Urothelium cell line (cell line): ENCODE data around the gene LRBA.

Experiments
- DNase-seq: peaks from one replicate; pipeline ENCODE4 v3.0.0; 2011; ENCODE audit warnings: low spot score, mixed read lengths
- FAIRE-seq: peaks from 2 replicates; lab custom pipeline; 2011; peaks lifted over from hg19 to GRCh38; lab: Jason Lieb, UNC

LRBA gene

DNA sequence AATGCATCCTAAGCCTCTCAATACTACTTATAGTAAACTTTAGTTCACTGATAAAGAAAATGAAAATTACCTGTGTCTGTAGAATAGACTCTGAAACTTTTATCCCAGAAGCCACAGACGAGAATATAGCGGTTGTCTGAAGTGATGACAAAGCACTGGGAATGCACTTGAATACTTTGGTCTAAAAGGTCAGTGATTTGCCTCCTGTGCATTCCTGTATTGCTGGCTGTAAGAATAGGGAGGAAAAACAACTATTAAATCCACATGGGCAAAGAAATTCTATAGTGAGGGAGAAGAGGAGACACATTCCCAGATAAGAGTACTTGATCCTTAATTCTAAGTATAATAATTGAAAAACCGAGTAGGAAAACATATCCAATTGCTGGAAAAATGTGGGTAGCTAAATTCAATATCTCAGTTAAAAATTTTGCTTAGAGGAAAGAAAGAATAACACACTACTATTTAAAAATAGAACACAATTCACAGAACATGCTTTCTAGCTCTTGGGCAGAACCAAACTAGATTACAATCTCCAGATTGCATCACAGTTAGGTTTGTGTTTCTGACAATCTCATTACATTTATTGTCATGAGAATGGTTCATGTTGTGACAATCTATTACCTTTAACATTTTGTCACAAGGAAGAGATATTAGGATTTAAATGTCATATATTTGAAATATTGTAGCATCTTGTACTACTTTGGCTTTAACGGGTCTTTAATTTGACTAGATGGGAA, 704.8 kb downstream of the LRBA start:
- peak; percentile 61 for FAIRE-seq
- no peak for DNase-seq

DNA sequence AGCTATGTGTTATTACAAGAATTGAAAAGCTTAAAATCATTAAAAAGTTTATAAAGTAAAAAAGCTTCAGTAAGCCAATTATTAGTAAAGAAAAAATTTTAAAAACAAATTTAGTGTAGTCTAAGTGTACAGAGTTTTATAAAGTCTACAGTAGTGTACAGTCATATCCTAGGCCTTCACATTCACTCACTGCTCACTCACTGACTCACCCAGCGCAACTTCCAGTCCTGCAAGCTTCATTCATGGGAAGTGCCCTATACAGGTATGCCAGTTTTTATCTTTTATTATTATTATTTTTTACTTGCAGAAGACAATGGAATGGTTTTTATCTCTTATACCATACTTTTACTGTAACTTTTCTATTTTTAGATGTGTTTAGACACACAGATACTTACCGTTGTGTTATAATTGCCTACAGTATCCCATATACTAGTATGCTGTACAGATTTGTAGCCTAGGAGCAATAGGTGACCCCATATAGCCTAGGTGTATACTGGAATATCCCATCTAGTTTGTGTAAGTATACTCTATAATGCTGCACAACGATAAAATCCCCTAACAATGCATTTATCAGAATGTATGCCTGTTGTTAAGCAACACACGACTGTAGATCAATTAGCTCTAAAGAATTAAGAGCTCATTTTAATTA, 706.1 kb downstream of the LRBA start:
- DNase-seq (no peak), FAIRE-seq (peak; percentile 56)

- DNase-seq = no peak
- FAIRE-seq = no peak
These were observed 708.4 kb downstream of the LRBA start for GRCh38 chr4:150306719-150307118.

DNA sequence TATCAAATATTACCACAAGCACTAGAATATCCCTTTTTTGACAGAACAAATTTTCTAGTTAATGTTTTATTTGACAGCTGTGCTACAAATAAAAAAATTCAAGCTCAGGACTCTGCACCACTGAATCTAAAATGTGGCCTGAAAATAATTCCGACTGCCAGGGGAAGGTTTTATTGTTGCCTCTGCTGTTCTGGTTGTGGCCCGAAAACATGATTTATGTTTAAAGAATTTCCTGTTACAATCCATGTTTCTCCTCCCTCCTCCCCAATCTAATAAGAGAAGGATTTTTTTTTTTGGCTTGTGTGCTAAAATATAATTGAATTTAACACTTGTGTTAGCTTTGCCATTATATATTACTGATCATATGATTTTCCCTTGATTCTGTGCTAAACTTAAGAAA, 709.1 kb downstream of the LRBA start:
- peak; percentile 62 for DNase-seq
- FAIRE-seq = no peak

DNA sequence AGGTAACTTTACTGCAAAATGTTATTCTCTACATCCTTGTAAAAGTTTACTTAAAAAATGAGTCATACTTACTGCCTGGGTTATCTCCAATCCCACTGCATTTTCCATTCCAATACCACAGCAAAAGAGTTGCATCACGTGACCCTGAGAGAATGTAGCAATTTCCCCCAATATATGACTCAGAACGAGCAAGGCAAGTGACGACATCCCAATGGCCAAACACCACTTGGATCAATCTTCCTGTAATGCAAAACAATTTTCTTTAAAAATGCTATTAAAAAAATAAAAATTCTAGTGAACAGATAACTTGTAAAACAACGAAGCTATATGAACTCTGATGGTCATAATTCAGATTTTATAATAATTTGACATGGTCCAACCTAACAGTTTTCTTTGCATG, 712.5 kb downstream of the LRBA start:
- DNase-seq (peak; percentile 85), FAIRE-seq (peak; percentile 73)

DNA sequence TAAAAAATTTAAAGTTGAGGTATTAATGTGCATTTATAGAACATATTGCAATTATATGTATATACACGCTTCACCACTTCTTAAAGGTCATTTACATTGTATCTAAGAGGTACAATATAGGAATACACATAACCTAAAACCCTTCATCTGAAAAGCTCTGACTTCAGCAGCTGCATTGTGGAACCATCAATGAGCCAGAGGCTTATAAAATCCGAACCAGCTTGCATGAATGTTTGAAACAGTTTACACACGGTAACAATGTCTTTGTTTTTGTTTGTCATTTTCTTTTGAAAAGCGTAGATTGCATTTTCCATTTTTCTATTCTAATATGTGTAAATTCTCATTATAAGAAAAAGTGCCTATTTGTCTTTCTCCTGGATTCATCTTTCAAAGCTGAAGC, 715.3 kb downstream of the LRBA start:
- DNase-seq (no peak), FAIRE-seq (no peak)

DNA sequence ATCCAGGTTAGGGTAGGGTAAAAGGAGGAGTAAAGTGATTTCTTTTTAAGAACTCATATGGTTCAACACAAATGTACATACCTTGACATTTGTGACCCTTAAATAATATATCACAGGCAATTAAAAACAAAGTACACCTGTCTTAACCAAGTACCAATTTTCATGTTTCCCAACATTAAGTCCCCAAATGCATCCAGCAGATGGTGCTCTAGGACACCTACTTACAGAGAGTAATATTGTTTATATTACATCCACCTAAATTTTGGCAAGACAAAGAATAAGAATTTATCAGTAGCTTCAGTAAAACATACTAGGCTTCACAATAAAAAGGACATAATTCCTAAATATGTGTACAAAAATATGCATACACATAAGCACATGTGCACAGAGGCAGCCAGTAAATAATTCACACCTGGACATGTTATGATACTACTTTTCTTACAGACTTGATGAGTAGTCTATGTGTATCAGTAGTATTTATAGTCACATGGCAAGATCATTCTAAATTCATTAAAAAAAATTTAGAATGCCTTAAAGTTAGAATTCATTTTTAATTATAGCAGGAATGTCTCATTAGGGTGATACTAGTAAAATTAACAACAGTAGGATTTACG, 717.1 kb downstream of the LRBA start:
- FAIRE-seq = peak; percentile 78
- peak; percentile 17 for DNase-seq

- DNase-seq (no peak), FAIRE-seq (peak; percentile 66)
These were observed 725.2 kb downstream of the LRBA start for GRCh38 chr4:150289881-150290280.

DNA sequence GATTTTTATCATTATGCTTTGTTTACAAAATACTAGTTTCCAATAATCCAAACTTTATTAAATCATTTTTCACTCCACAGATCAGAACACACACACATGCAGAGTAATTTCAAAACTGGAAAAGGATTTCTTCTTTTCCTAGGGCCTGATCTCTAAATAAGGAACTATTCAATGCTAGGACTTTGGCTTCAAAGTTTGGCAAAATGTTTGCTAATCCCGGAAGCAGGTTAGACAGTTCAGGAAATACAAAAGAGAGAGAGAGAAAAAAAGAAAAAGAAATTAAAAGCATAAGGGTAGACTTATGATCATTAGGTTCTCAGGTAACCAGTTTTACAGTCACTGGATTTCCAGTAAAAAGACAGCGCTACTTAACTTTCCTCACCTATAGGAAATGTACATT, 725.9 kb downstream of the LRBA start:
- DNase-seq (no peak), FAIRE-seq (no peak)

DNA sequence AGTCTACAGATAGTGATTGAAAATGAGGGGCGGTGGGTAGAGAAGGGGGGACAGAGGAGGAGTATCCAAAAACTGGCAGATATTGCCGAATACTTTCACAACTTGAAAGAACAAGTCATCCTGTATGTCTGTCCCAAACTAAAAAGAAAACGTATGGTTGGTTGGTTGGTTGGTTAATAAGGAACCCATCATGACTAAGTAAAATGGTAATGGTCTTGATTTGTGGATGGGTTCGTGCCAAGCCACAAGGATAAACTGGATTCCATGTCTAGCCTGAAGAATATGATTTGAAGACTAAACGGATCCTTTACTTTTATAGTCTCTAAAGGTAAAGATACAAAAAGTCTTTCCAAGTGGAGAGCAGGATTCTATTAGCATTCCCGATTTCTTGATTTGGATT, 728.4 kb downstream of the LRBA start:
- FAIRE-seq (peak; percentile 66), DNase-seq (no peak)

DNA sequence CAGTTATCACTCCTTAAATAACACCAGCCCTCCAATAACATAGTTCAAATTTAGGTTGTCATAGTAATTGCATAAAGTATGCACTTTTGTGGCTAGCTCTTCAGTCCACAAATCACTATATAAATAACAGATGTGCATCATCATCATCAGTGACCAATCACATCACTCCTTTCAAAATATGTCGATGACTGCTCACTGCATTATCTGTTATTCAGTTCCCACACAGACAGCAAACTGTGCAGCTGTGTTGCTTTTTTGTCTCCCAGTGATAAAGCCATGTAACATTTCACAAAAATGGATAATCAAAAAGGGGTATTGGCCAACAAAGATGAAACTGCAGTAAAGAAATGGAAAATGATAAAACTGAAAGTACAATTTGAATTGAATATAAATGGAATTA, 731.4 kb downstream of the LRBA start:
- no peak for DNase-seq
- FAIRE-seq = peak; percentile 71

GRCh38 chr4:150280975-150281374, 734.1 kb downstream of the LRBA start:
- no peak for DNase-seq
- FAIRE-seq = no peak

- DNase-seq = peak; percentile 52
- peak; percentile 83 for FAIRE-seq
These were observed 734.8 kb downstream of the LRBA start for GRCh38 chr4:150280081-150280895.

DNA sequence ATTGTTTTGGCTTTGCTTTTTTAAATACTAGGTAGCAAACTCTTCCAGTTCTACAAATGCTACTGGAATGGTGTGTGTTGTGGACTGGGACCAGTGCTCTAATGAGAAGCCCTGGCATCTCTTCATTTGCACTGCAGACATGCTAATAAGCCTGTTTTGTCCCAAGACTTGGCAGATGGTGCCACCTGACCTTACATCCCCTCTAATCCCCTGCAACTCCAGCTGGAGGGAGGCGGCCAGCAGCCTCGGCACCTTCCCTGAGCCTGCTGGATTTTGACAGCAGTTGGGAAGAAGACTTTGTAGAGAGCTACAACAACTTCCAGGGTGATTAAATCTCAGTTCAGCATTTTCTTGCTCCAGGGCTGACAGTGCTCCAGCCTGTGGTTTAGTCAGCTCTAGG, 736.9 kb downstream of the LRBA start:
- FAIRE-seq (no peak), DNase-seq (no peak)

DNA sequence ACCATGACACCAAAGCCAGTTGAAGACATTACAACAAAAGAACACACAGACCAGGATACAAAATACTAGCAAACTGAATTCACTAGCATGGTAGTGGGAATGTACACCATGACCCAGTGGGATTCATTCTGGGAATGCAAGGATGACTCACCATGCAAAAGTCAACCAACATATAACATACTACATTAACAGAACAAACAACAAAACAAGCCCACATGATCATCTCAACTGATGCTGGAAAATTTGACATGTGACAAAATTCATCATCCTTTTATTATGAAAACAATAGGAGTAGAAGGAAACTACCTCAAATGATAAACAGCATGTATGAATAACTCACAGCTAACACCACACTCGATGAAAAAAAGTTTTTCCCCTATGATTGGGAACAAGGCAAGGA, 746.6 kb downstream of the LRBA start:
- no peak for DNase-seq
- FAIRE-seq = no peak

DNA sequence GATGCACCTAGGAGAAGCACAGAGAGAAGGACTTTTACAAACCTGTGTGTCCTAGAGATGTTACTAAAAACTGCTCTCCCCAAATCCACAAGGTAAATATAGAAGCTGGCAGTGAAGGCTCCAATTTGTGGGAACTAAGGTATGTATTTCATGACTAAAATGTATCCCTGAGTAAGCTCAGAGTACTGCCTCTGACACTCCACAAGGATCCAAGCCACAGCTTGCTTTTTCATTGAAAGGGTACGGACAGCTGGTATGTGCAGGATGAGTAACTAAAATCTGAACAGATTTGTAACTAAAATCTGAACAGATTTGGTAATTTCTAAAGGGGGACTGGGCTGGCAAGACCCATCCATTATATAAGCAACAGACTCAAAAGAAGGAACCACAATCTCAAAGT, 749.3 kb downstream of the LRBA start:
- DNase-seq = no peak
- no peak for FAIRE-seq

DNA sequence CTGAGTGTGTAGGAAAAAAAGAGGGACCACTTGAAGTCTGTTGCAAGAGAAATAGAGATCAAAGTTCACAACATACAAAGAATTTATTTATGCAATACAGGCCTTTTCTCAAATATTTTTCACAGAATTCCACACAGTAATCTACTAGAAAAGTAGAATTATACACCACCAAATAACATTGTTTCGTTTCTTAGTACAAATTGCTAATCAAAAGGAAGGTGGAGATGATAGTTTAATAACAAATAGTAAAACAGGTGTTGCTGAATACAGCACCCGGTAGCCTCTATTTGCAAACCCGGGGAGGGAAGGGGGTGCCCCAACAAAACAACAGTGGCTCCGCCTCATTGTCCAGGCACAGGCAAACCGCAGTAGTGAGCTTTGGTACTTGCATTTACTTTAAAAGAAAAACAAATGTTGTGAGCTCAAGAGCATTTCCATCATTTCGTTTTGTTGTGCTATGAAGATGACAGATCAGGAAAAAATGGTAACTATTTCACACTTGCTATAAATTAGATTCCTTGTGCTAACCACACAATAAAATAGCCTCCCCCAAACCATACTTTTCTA, 750.4 kb downstream of the LRBA start:
- FAIRE-seq = no peak

DNA sequence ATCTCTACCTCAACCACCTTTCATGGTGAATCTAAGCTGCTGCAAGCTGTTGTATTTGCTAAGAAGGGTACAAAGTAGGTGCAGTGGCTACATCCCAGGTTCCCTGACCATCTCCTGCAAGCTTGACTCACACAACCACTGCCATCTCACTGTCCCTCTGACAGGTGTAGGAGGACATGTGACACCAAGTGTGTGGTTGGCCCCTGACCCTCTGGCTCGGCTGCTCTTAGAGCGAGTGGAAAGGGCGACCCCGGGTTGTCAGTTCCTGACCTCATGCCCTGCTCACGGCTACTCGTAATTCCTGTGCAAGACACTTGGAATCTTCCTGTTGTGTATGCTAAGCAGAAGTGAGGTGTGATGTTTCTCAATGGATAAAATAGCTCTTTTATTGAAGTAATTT, 752.5 kb downstream of the LRBA start:
- no peak for DNase-seq
- FAIRE-seq = no peak

More for the DNA sequence above, 750.4 kb downstream of the LRBA start:
- no peak for DNase-seq

- FAIRE-seq = no peak
- DNase-seq = no peak
These were observed 753.5 kb downstream of the LRBA start for GRCh38 chr4:150261571-150261970.

GRCh38 chr4:150259861-150260567, 755.1 kb downstream of the LRBA start:
- no peak for DNase-seq
- no peak for FAIRE-seq
